ENCODE measurements around the gene SSPN. TPM values are rescaled to one million over a fixed set of nuclear protein-coding genes. Genes with fewer than 3 reads are reported as not detected.

SSPN gene
- total RNA-seq, 2 experiments from 2014 or later = not detected

DNA sequence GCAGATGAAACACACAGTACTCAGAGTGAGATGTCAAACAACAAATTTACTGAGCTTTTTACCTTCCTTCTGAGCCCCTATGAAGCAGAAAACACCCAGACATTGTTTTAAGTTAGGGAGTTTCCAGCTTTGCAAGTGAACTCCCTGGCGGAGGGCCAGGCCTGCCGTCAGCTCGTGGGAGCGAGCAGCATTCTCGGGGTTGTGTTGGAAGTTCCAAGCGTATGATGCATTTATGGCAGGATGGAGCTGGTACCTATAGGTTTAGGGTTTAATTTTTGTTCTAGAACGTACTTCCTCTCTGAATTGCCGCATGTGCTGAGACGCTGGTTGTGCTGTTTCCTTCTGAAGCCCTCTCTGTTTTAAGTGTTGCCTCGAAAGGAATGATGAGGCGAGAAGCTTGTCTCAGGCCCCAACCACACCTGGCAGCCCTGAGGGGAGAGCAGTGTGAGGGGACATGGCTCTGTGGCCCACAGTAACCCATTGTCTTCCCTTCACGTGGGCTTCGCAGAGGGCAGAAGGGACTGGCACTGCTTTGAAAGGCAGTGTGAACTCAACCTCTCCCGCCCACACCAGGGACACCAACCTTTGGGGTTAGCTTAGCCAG, 76.6 kb downstream of the SSPN start:
- Mint-ChIP-seq H3K36me3 (ENCODE audit: low read depth) (no peaks in the 10 kb centered on the region), H3K4me3 (no peak overlapping the region), H3K27me3 (peaks cover 8% of the 10 kb centered on the region), H3K27ac (no peak overlapping the region), H3K9me3 (ENCODE audit: low read depth) (no peaks in the 10 kb centered on the region), H3K4me1 (peaks cover 26% of the 10 kb centered on the region)
- intact Hi-C loops (cut with DNase I, micrococcal nuclease) = no loop called here
- ATAC-seq (no peak), DNase-seq (peak; percentile 54)
- ChIA-PET POLR2A (no interaction called here), CTCF (no interaction called here)

DNA sequence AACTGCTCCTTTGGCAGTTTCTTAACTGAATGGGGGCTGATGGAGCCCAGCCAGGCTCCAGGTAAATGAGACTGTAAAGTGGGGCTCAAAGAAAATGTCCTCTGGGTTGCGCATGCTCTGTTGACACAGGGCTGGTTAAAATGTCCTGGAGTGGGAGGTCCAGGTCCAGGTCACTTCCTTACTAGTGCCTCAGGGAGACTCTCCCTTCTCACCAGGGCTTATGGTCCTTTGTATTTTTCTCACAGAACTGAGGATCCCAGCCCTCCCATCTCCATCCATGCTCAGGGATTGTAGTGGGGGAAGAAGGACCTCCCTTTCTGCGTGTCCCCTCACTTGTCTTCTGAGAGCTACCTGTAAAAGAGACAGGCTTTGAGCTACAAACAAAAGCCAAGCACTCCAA, 77.5 kb downstream of the SSPN start:
- POLR2A ChIA-PET = interaction anchor here (0.6 kb wide), 1 partner anchor 9 kb away, joined by 4 read pairs; no protein-coding TSS in a partner anchor
- Mint-ChIP-seq H3K9me3 (ENCODE audit: low read depth) (no peaks in the 10 kb centered on the region), H3K27ac (no peak overlapping the region)

GRCh38 chr12:26273811-26274210, 78.4 kb downstream of the SSPN start:
- intact Hi-C loops (cut with DNase I, micrococcal nuclease) = loop anchor here (1.0 to 2.0 kb wide), 4 partner anchors 25 to 159 kb away; no protein-coding TSS in a partner anchor

More for the DNA sequence above, 77.5 kb downstream of the SSPN start:
- H3K27me3 Mint-ChIP-seq = peaks cover 8% of the 10 kb centered on the region
- ATAC-seq (no peak), DNase-seq (no peak)
- intact Hi-C loops (cut with DNase I, micrococcal nuclease) = no loop called here
- H3K4me1 Mint-ChIP-seq = peaks cover 26% of the 10 kb centered on the region
- CTCF ChIA-PET = no interaction called here
- H3K4me3 Mint-ChIP-seq = no peak overlapping the region
- no peaks in the 10 kb centered on the region for H3K36me3 Mint-ChIP-seq (ENCODE audit: low read depth)

GRCh38 chr12:26274441-26275312, 79.3 kb downstream of the SSPN start:
- ATAC-seq (peak; percentile 99), DNase-seq (peak; percentile 81)
- Mint-ChIP-seq H3K4me1 (peaks cover 26% of the 10 kb centered on the region), H3K27me3 (peaks cover 8% of the 10 kb centered on the region), H3K36me3 (ENCODE audit: low read depth) (no peaks in the 10 kb centered on the region), H3K9me3 (ENCODE audit: low read depth) (no peaks in the 10 kb centered on the region), H3K4me3 (no peak overlapping the region), H3K27ac (peak overlapping the region; percentile 35)
- ChIA-PET POLR2A (no interaction called here), CTCF (interaction anchor here (0.6 kb wide), 1 partner anchor 103 kb away, joined by 3 read pairs; no protein-coding TSS in a partner anchor)
- intact Hi-C loops (cut with DNase I, micrococcal nuclease) = loop anchor here (1.0 to 2.0 kb wide), 4 partner anchors 25 to 160 kb away; no protein-coding TSS in a partner anchor

More at GRCh38 chr12:26273811-26274210, 78.4 kb downstream of the SSPN start:
- no peaks in the 10 kb centered on the region for H3K9me3 Mint-ChIP-seq (ENCODE audit: low read depth)
- CTCF ChIA-PET = interaction anchor here (0.6 to 0.7 kb wide), 2 partner anchors 19 to 102 kb away, joined by 3 read pairs; no protein-coding TSS in a partner anchor
- POLR2A ChIA-PET = no interaction called here
- H3K4me3 Mint-ChIP-seq = no peak overlapping the region
- H3K36me3 Mint-ChIP-seq (ENCODE audit: low read depth) = no peaks in the 10 kb centered on the region
- no peak for ATAC-seq
- H3K27ac Mint-ChIP-seq = no peak overlapping the region
- no peak for DNase-seq
- peaks cover 8% of the 10 kb centered on the region for H3K27me3 Mint-ChIP-seq
- peaks cover 26% of the 10 kb centered on the region for H3K4me1 Mint-ChIP-seq

GRCh38 chr12:26275313-26276131, 80.1 kb downstream of the SSPN start:
- Mint-ChIP-seq H3K36me3 (ENCODE audit: low read depth) (no peaks in the 10 kb centered on the region), H3K9me3 (ENCODE audit: low read depth) (no peaks in the 10 kb centered on the region), H3K4me3 (no peak overlapping the region), H3K27me3 (peaks cover 8% of the 10 kb centered on the region), H3K4me1 (peaks cover 26% of the 10 kb centered on the region), H3K27ac (no peak overlapping the region)
- DNase-seq (no peak), ATAC-seq (no peak)
- intact Hi-C loops (cut with DNase I, micrococcal nuclease) = loop anchor here in 1 of 2 experiments (2.0 kb wide), 3 partner anchors 43 to 161 kb away; no protein-coding TSS in a partner anchor
- ChIA-PET POLR2A (no interaction called here), CTCF (no interaction called here)

DNA sequence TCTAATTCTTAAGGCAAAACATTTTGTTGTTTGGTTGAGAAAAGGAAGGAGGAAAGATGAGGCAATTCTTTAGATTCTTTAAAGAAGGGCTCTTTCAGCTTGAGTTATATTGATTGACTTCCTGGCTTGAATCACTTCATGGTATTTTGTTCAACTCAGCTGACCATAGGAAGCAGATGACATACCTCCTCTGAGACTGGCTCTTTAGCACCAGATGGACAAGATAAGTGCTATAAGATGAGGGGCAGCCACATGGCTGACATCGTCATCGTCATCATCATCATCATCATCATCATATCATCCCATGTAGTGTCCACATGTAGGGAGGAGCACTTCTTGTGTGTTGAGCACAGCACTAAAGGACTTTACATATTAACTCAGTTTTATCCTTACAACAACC, 81.3 kb downstream of the SSPN start:
- no peak overlapping the region for H3K4me3 Mint-ChIP-seq
- no peak overlapping the region for H3K27ac Mint-ChIP-seq
- peaks cover 3% of the 10 kb centered on the region for H3K27me3 Mint-ChIP-seq
- POLR2A ChIA-PET = no interaction called here
- no peaks in the 10 kb centered on the region for H3K9me3 Mint-ChIP-seq (ENCODE audit: low read depth)
- intact Hi-C loops (cut with DNase I, micrococcal nuclease) = no loop called here
- ATAC-seq (no peak), DNase-seq (no peak)
- no peaks in the 10 kb centered on the region for H3K36me3 Mint-ChIP-seq (ENCODE audit: low read depth)
- CTCF ChIA-PET = no interaction called here
- H3K4me1 Mint-ChIP-seq = peaks cover 20% of the 10 kb centered on the region

GRCh38 chr12:26277506-26278246, 82.3 kb downstream of the SSPN start:
- Mint-ChIP-seq H3K9me3 (ENCODE audit: low read depth) (no peaks in the 10 kb centered on the region), H3K4me3 (no peak overlapping the region), H3K4me1 (peaks cover 15% of the 10 kb centered on the region), H3K36me3 (ENCODE audit: low read depth) (no peaks in the 10 kb centered on the region), H3K27ac (no peak overlapping the region), H3K27me3 (peaks cover 3% of the 10 kb centered on the region)
- ATAC-seq = no peak
- no peak for DNase-seq
- intact Hi-C loops (cut with DNase I, micrococcal nuclease) = no loop called here
- CTCF ChIA-PET = no interaction called here
- POLR2A ChIA-PET = no interaction called here

DNA sequence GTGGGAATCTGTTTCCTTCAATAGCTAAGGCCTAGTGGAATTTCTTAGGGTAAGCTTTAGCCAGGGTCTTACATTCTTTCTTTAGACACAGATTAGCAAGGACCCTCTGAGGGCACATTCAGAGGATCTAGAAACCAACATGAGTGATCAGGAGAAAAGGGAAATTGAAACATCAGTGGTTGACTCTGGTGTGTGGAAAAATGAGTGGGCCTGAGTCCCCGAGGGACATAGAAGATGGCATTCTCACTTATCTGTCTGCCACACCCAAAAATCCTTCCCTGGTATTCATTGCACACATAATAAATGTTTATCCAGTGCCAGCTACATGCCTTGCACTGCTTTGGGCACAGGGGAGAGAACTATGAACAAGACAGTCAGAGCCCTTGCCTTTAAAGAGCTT, 82.9 kb downstream of the SSPN start:
- Mint-ChIP-seq H3K4me1 (peaks cover 15% of the 10 kb centered on the region), H3K9me3 (ENCODE audit: low read depth) (no peaks in the 10 kb centered on the region), H3K27me3 (peaks cover 3% of the 10 kb centered on the region), H3K36me3 (ENCODE audit: low read depth) (no peaks in the 10 kb centered on the region), H3K4me3 (no peak overlapping the region), H3K27ac (no peak overlapping the region)
- DNase-seq = no peak
- CTCF ChIA-PET = no interaction called here
- POLR2A ChIA-PET = no interaction called here
- intact Hi-C loops (cut with DNase I, micrococcal nuclease) = no loop called here
- no peak for ATAC-seq

DNA sequence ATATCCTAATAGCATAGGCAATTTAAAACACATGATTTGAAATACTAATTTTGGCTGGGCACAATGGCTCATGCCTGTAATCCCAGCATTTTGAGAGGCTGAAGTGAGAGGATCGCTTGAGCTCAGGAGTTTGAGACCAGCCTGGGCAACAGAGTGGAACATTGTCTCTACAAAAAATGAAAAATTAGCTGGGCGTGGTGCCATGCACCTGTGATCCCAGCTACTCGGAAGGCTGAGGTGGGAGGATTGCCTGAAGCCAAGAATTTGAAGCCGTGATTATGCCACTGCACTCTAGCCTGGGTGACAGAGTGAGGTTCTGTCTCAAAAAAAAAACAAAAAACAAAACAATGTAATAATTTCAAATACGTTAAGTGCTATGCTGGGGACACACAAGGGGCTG, 83.3 kb downstream of the SSPN start:
- intact Hi-C loops (cut with DNase I, micrococcal nuclease) = no loop called here
- H3K9me3 Mint-ChIP-seq (ENCODE audit: low read depth) = no peaks in the 10 kb centered on the region
- no peaks in the 10 kb centered on the region for H3K36me3 Mint-ChIP-seq (ENCODE audit: low read depth)
- H3K4me3 Mint-ChIP-seq = no peak overlapping the region
- H3K27ac Mint-ChIP-seq = no peak overlapping the region
- H3K4me1 Mint-ChIP-seq = peaks cover 17% of the 10 kb centered on the region
- H3K27me3 Mint-ChIP-seq = no peaks in the 10 kb centered on the region
- ChIA-PET CTCF (no interaction called here), POLR2A (no interaction called here)
- DNase-seq (no peak), ATAC-seq (no peak)

DNA sequence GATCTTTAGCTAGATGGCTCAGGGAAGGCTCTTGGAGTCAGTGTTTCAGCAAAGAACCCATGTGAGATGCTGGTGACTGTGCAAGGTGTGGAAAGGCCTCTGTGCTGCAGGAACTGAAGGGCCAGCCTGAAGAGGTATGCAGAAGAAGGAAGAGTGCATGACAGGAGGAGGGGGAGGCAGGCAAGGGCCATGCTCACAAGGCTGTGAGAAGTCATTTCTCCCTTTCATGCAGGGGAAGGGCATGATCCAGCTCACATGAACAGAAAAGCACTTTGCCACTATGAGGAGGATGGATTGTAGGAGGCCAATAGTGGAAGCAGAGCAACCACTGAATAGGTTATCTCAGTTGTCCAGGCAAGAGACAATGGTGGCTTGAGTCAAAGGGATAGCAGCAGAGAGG, 83.7 kb downstream of the SSPN start:
- H3K27ac Mint-ChIP-seq = no peak overlapping the region
- intact Hi-C loops (cut with DNase I, micrococcal nuclease) = no loop called here
- CTCF ChIA-PET = no interaction called here

GRCh38 chr12:26279908-26280307, 84.5 kb downstream of the SSPN start:
- POLR2A ChIA-PET = no interaction called here
- no peak overlapping the region for H3K27ac Mint-ChIP-seq
- H3K4me1 Mint-ChIP-seq = peaks cover 9% of the 10 kb centered on the region
- intact Hi-C loops (cut with DNase I, micrococcal nuclease) = no loop called here
- ATAC-seq (no peak), DNase-seq (no peak)
- H3K9me3 Mint-ChIP-seq (ENCODE audit: low read depth) = no peaks in the 10 kb centered on the region
- H3K27me3 Mint-ChIP-seq = no peaks in the 10 kb centered on the region
- CTCF ChIA-PET = interaction anchor here (0.6 kb wide), 3 partner anchors 24 to 231 kb away, joined by 3 read pairs; no protein-coding TSS in a partner anchor
- no peaks in the 10 kb centered on the region for H3K36me3 Mint-ChIP-seq (ENCODE audit: low read depth)
- no peak overlapping the region for H3K4me3 Mint-ChIP-seq

More for the DNA sequence above, 83.7 kb downstream of the SSPN start:
- Mint-ChIP-seq H3K36me3 (ENCODE audit: low read depth) (no peaks in the 10 kb centered on the region), H3K4me1 (peaks cover 17% of the 10 kb centered on the region), H3K9me3 (ENCODE audit: low read depth) (no peaks in the 10 kb centered on the region), H3K4me3 (no peak overlapping the region), H3K27me3 (no peaks in the 10 kb centered on the region)
- POLR2A ChIA-PET = no interaction called here
- no peak for ATAC-seq
- no peak for DNase-seq

All from activated CD4-positive, alpha-beta T cell treated with anti-CD3 and anti-CD28 coated beads for 36 hours (primary cell).